Keratinocyte (primary cell): ENCODE results near the gene MAD1L1. TPM values are rescaled to one million over a fixed set of nuclear protein-coding genes. Genes with fewer than 3 reads are reported as not detected.

Experiments
- DNase-seq: peaks from one replicate; pipeline ENCODE4 v3.0.0-alpha.2; 2011; ENCODE audit warnings: low read depth, missing footprints, low spot score
- FAIRE-seq: peaks from 2 replicates; lab custom pipeline; 2011; peaks lifted over from hg19 to GRCh38; lab: Jason Lieb, UNC
- H2AFZ ChIP-seq: 2 replicates; pipeline ENCODE4 v1.6.0; 2012; ENCODE audit warnings: low read length, control low read depth, inconsistent platforms; ENCODE audit not compliant: control insufficient read depth
- H3K27ac ChIP-seq: 2 replicates; pipeline ENCODE4 v1.5.1; 2011; ENCODE audit warnings: low read length; ENCODE audit not compliant: control insufficient read depth, insufficient read depth
- H3K27me3 ChIP-seq: 3 replicates; pipeline ENCODE4 v1.6.0; 2011; ENCODE audit warnings: low read length; ENCODE audit not compliant: control insufficient read depth, insufficient read depth; ENCODE audit errors: extremely low read depth
- H3K36me3 ChIP-seq, 2 experiments: 2 replicates in 1 of 2; 3 replicates in 1 of 2; pipeline ENCODE4 v1.5.1; 2011; ENCODE audit warnings: low read length in 2 of 2, mild to moderate bottlenecking in 1 of 2; ENCODE audit not compliant: control insufficient read depth in 2 of 2, insufficient read depth in 2 of 2; ENCODE audit errors: extremely low read depth in 1 of 2
- H3K4me1 ChIP-seq: 3 replicates; pipeline ENCODE4 v1.5.1; 2011; ENCODE audit warnings: low read length; ENCODE audit not compliant: control insufficient read depth, insufficient read depth; ENCODE audit errors: extremely low read depth
- H3K4me2 ChIP-seq: 3 replicates; pipeline ENCODE4 v1.6.0; 2011; ENCODE audit warnings: low read depth, low read length; ENCODE audit not compliant: control insufficient read depth, insufficient read depth; ENCODE audit errors: extremely low read depth
- H3K4me3 ChIP-seq, 3 experiments: fragments of 200-600 bp in 1 of 3; sonication (generic) in 1 of 3; 2 replicates in 2 of 3; 3 replicates in 1 of 3; pipeline ENCODE4 v1.5.1; 2011 to 2016; ENCODE audit warnings: low read length in 3 of 3, mild to moderate bottlenecking in 3 of 3, control low read depth in 2 of 3, inconsistent platforms in 1 of 3, low read depth in 1 of 3, mixed read lengths in 1 of 3, mixed run types in 1 of 3, moderate library complexity in 1 of 3; ENCODE audit not compliant: control insufficient read depth in 2 of 3, insufficient read depth in 2 of 3; ENCODE audit errors: extremely low read depth in 1 of 3
- H3K79me2 ChIP-seq: 2 replicates; pipeline ENCODE4 v1.6.0; 2012; ENCODE audit warnings: low read length; ENCODE audit not compliant: control insufficient read depth, insufficient read depth
- H3K9ac ChIP-seq: 3 replicates; pipeline ENCODE4 v1.6.0; 2011; ENCODE audit warnings: low read length; ENCODE audit not compliant: control insufficient read depth, insufficient read depth; ENCODE audit errors: extremely low read depth
- H3K9me1 ChIP-seq: 3 replicates; pipeline ENCODE4 v1.6.0; 2011; ENCODE audit warnings: low read length; ENCODE audit not compliant: control insufficient read depth, insufficient read depth; ENCODE audit errors: extremely low read depth
- H3K9me3 ChIP-seq: 2 replicates; pipeline ENCODE4 v1.5.1; 2012; ENCODE audit warnings: low read depth, low read length; ENCODE audit not compliant: control insufficient read depth
- H4K20me1 ChIP-seq: 3 replicates; pipeline ENCODE4 v1.6.0; 2011; ENCODE audit warnings: low read length; ENCODE audit not compliant: control insufficient read depth, insufficient read depth; ENCODE audit errors: extremely low read depth
- EZH2 ChIP-seq: IDR thresholded peaks from one replicate; pipeline ENCODE4 v1.6.1; 2012; ENCODE audit warnings: inconsistent platforms, mild to moderate bottlenecking, low read length, moderate library complexity
- dilution Hi-C: fragments of 300-500 bp; cut with MboI; formaldehyde crosslinking; loops from one replicate; pipeline ENCODE4 v1.7.0; 2020; ENCODE audit warnings: low sequenced_read_pairs; ENCODE audit not compliant: extremely low pct_ligation_motif_present
- polyA plus RNA-seq, 5 experiments: library from polyadenylated mRNA; depleted of rRNA in 3 of 5; stranded (reverse) in 3 of 5; stranded (forward) in 1 of 5; unstranded in 1 of 5; fragments of >200 nt; gene quantifications; 1 replicate in 1 of 5; 2 replicates in 3 of 5; 3 replicates in 1 of 5; pipeline versions ENCODE4 v1.2.1 to v1.2.3, GENCODE V29; 2011 to 2012; ENCODE audit warnings: missing spikeins in 2 of 5, low read depth in 1 of 5, low replicate concordance in 1 of 5
- TF ChIP-seq, protein P1 (sequence below), 3 experiments: IDR thresholded peaks in 1 of 3; conservative IDR thresholded peaks in 1 of 3; optimal IDR thresholded peaks in 1 of 3; 2 replicates in 2 of 3; 3 replicates in 1 of 3; pipeline versions ENCODE3 to v1.5.1; 2011; ENCODE audit warnings: low read length in 3 of 3, mild to moderate bottlenecking in 3 of 3, moderate library complexity in 2 of 3, control low read depth in 1 of 3, inconsistent platforms in 1 of 3; ENCODE audit not compliant: insufficient read depth in 2 of 3; ENCODE audit errors: extremely low read depth in 1 of 3

Gene MAD1L1
- polyA plus RNA-seq, 1 donor (not counting 4 experiments of a cell fraction or from before 2014, with no cell fraction given) = 18.0 TPM

DNA sequence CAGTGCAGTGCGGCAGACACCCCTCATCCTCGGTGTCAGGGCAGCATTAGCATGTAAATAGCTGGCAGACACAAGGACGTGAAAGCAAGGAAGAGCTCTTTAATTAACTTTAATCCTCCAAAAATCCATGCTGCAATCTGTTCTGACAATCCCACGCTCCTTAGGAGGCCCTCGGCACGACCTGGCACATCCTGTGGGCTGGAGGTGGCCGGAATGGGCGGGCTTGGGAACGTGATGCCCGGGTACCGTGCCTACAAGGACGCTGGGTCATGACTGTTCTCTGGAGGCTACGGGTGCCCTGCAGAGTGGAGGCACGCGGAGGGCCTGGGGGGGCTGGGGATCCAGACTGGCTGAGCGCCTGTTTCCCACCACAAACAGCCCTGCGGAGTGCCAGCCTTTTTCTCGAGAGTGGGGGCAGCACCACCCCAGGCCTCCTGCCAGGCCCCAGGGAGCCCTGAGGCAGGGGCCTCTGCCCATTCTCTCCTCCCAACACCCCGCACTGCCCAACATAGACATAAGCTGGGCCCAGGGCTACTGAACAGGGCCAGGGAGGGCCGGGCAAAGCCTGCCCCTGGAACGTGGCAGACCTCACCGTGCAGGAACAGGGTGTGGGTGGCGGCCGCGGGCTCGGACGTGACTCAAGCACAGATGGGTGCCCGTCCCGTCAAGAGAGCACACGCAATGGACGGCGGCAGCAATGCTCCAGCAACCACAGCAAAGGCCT, 189.3 kb downstream of the MAD1L1 start:
- Histone ChIP-seq H3K9ac (no peak overlapping the region), H2AFZ (no peak overlapping the region), H3K79me2 (no peaks in the 10 kb centered on the region), H3K27ac (no peak overlapping the region), H3K4me1 (peaks cover under 1% of the 10 kb centered on the region), H3K36me3 (peaks cover 1 to 8% of the 10 kb centered on the region in 2 experiments), H3K4me3 (no peak overlapping the region), H3K4me2 (no peak overlapping the region), H3K27me3 (no peaks in the 10 kb centered on the region), H4K20me1 (no peaks in the 10 kb centered on the region), H3K9me3 (no peaks in the 10 kb centered on the region), H3K9me1 (no peaks in the 10 kb centered on the region)
- no peak for FAIRE-seq
- dilution Hi-C loops = no loop called here
- TF ChIP-seq, protein P1, sequence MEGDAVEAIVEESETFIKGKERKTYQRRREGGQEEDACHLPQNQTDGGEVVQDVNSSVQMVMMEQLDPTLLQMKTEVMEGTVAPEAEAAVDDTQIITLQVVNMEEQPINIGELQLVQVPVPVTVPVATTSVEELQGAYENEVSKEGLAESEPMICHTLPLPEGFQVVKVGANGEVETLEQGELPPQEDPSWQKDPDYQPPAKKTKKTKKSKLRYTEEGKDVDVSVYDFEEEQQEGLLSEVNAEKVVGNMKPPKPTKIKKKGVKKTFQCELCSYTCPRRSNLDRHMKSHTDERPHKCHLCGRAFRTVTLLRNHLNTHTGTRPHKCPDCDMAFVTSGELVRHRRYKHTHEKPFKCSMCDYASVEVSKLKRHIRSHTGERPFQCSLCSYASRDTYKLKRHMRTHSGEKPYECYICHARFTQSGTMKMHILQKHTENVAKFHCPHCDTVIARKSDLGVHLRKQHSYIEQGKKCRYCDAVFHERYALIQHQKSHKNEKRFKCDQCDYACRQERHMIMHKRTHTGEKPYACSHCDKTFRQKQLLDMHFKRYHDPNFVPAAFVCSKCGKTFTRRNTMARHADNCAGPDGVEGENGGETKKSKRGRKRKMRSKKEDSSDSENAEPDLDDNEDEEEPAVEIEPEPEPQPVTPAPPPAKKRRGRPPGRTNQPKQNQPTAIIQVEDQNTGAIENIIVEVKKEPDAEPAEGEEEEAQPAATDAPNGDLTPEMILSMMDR (optimal IDR thresholded peaks at IDR 0.05 in 1 of 3, IDR thresholded peaks at IDR 0.05 in 1 of 3, conservative IDR thresholded peaks at IDR 0.05 in 1 of 3; ENCODE audit: extremely low read depth in 1 of 3, insufficient read depth in 2 of 3, low read length in 3 of 3) = no peak
- TF ChIP-seq EZH2 = no peak
- no peak for DNase-seq

DNA sequence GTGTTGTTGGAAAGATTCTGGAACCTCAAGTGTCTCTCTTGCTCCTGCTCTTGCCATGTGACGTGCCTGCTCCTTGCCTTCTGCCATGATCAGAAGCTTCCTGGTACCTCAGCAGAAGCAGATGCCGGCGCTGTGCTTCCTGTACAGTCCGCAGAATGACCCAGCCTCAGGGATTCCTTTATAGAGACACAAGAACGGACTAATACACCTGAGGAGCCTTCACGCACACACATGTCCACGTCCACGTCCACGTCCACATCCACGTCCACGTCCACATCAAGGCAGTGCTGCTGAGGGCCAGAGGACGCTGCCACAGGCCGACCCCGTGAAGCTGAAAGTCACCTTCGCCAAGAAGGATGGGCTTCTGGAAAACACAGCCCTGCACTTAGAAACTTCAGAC, 190.1 kb downstream of the MAD1L1 start:
- TF ChIP-seq, protein P1 (optimal IDR thresholded peaks at IDR 0.05 in 1 of 3, IDR thresholded peaks at IDR 0.05 in 1 of 3, conservative IDR thresholded peaks at IDR 0.05 in 1 of 3; ENCODE audit: extremely low read depth in 1 of 3, insufficient read depth in 2 of 3, low read length in 3 of 3) = no peak
- TF ChIP-seq EZH2 = no peak
- H3K4me1 ChIP-seq = peaks cover 4% of the 10 kb centered on the region
- dilution Hi-C loops = no loop called here
- H3K4me3 ChIP-seq = no peak overlapping the region
- peaks cover 1 to 8% of the 10 kb centered on the region in 2 experiments for H3K36me3 ChIP-seq
- DNase-seq = no peak
- no peaks in the 10 kb centered on the region for H3K27me3 ChIP-seq
- H3K27ac ChIP-seq = no peak overlapping the region
- H3K9ac ChIP-seq = no peak overlapping the region
- no peaks in the 10 kb centered on the region for H3K9me3 ChIP-seq
- no peak overlapping the region for H2AFZ ChIP-seq
- H3K9me1 ChIP-seq = no peaks in the 10 kb centered on the region
- no peak for FAIRE-seq
- H4K20me1 ChIP-seq = no peaks in the 10 kb centered on the region
- H3K4me2 ChIP-seq = no peak overlapping the region
- H3K79me2 ChIP-seq = no peaks in the 10 kb centered on the region
